Neural cell (in vitro differentiated cells): ENCODE results near the gene FANCC. TPM values are rescaled to one million over a fixed set of nuclear protein-coding genes. Genes with fewer than 3 reads are reported as not detected.

Experiments used
- H2AFZ ChIP-seq: fragments of 200-600, 300-800 bp; sonication (generic), shearing (Covaris generic); 2 replicates; pipeline ENCODE4 v1.6.0; 2014; ENCODE audit warnings: low read depth, mild to moderate bottlenecking, antibody characterized with exemption, low read length, moderate library complexity
- H3F3A ChIP-seq: fragments of 200-600 bp; shearing (Covaris generic); 2 replicates; pipeline ENCODE4 v1.6.1; 2016; ENCODE audit warnings: mild to moderate bottlenecking, moderate library complexity, mixed read lengths, antibody characterized with exemption, low read length; ENCODE audit not compliant: insufficient read depth, poor library complexity, severe bottlenecking
- H3K27ac ChIP-seq: fragments of 200-600, 300-800 bp; sonication (generic), shearing (Covaris generic); 2 replicates; pipeline ENCODE4 v1.5.1; 2014; ENCODE audit warnings: mild to moderate bottlenecking, low read length, moderate library complexity
- H3K27me3 ChIP-seq: fragments of 300-800, 200-600 bp; sonication (generic), shearing (Covaris generic); 2 replicates; pipeline ENCODE4 v1.6.0; 2014; ENCODE audit warnings: mild to moderate bottlenecking, low read depth, low read length, moderate library complexity; ENCODE audit not compliant: insufficient read depth
- H3K36me3 ChIP-seq: fragments of 300-800, 200-600 bp; sonication (generic), shearing (Covaris generic); 2 replicates; pipeline ENCODE4 v1.5.1; 2014; ENCODE audit warnings: mild to moderate bottlenecking, antibody characterized with exemption, low read length, moderate library complexity; ENCODE audit not compliant: insufficient read depth
- H3K4me2 ChIP-seq: fragments of 300-800, 200-600 bp; sonication (generic), shearing (Covaris generic); 2 replicates; pipeline ENCODE4 v1.6.0; 2014; ENCODE audit warnings: mild to moderate bottlenecking, low read length
- H3K4me3 ChIP-seq: fragments of 300-800, 200-600 bp; sonication (generic), shearing (Covaris generic); 2 replicates; pipeline ENCODE4 v1.5.1; 2014; ENCODE audit warnings: mild to moderate bottlenecking, low read length, moderate library complexity
- H3K79me2 ChIP-seq: fragments of 200-600 bp; shearing (Covaris generic); replicated peaks from 2 replicates; pipeline ENCODE4 v1.6.0; 2014; ENCODE audit warnings: mild to moderate bottlenecking, low read length, moderate library complexity; ENCODE audit not compliant: insufficient read depth
- H3K9ac ChIP-seq: fragments of 300-800, 200-600 bp; sonication (generic), shearing (Covaris generic); 2 replicates; pipeline ENCODE4 v1.6.1; 2016; ENCODE audit warnings: mild to moderate bottlenecking, low read length, mixed read lengths
- H3K9me2 ChIP-seq: fragments of 200-600 bp; shearing (Covaris generic); 2 replicates; pipeline ENCODE4 v1.6.1; 2016; ENCODE audit warnings: mild to moderate bottlenecking, low read length, mixed read lengths; ENCODE audit not compliant: insufficient read depth
- H3K9me3 ChIP-seq: fragments of 200-600, 300-800 bp; sonication (generic), shearing (Covaris generic); 2 replicates; pipeline ENCODE4 v1.6.1; 2016; ENCODE audit warnings: mild to moderate bottlenecking, mixed run types, low read length, moderate library complexity, mixed read lengths
- H4K20me1 ChIP-seq: fragments of 200-600 bp; shearing (Covaris generic); 2 replicates; pipeline ENCODE4 v1.6.1; 2016; ENCODE audit warnings: mild to moderate bottlenecking, mixed run types; ENCODE audit not compliant: insufficient read depth
- EP300 ChIP-seq: fragments of 450-650 bp; conservative IDR thresholded peaks from 2 replicates; pipeline ENCODE4 v1.6.1; 2014; ENCODE audit warnings: antibody characterized with exemption, mild to moderate bottlenecking, moderate library complexity; ENCODE audit not compliant: poor library complexity, severe bottlenecking
- EZH2 ChIP-seq: fragments of 200-600, 300-800 bp; shearing (Covaris generic), sonication (generic); IDR thresholded peaks from 2 replicates; pipeline ENCODE4 v1.6.1; 2014; ENCODE audit warnings: antibody characterized with exemption, low read length, borderline replicate concordance, mild to moderate bottlenecking; ENCODE audit not compliant: insufficient read depth, poor library complexity, severe bottlenecking
- MXI1 ChIP-seq: fragments of 450-650 bp; conservative IDR thresholded peaks from 2 replicates; pipeline ENCODE4 v1.6.1; 2014; ENCODE audit warnings: antibody characterized with exemption, mild to moderate bottlenecking; ENCODE audit not compliant: poor library complexity, severe bottlenecking
- POLR2AphosphoS5 ChIP-seq: IDR thresholded peaks from 2 replicates; pipeline ENCODE4 v1.6.1; 2012
- RAD21 ChIP-seq: fragments of 450-650 bp; conservative IDR thresholded peaks from 2 replicates; pipeline ENCODE4 v1.6.1; 2014; ENCODE audit warnings: antibody characterized with exemption, mild to moderate bottlenecking, moderate library complexity
- SMC3 ChIP-seq: fragments of 450-650 bp; conservative IDR thresholded peaks from 2 replicates; pipeline ENCODE4 v1.6.1; 2014; ENCODE audit warnings: antibody characterized with exemption, mild to moderate bottlenecking, moderate library complexity; ENCODE audit not compliant: poor library complexity
- TAF1 ChIP-seq: IDR thresholded peaks from 2 replicates; pipeline ENCODE4 v1.6.1; 2012; ENCODE audit warnings: low read depth
- polyA plus RNA-seq: library from polyadenylated mRNA; depleted of rRNA; stranded (reverse); fragments of >200 nt; gene quantifications from 2 replicates; pipeline ENCODE4 v1.2.3, GENCODE V29; 2014
- TF ChIP-seq, protein P1 (sequence below): fragments of 450-650 bp; IDR thresholded peaks from 2 replicates; pipeline ENCODE4 v1.5.1; 2014; ENCODE audit warnings: antibody characterized with exemption, mild to moderate bottlenecking, moderate library complexity; ENCODE audit not compliant: poor library complexity, severe bottlenecking
- TF ChIP-seq, protein P2 (sequence below): IDR thresholded peaks from 2 replicates; pipeline ENCODE4 v1.6.1; 2012; ENCODE audit warnings: borderline replicate concordance

The FANCC gene
- polyA plus RNA-seq, 1 donor from 2014 or later: 9.7 TPM

DNA sequence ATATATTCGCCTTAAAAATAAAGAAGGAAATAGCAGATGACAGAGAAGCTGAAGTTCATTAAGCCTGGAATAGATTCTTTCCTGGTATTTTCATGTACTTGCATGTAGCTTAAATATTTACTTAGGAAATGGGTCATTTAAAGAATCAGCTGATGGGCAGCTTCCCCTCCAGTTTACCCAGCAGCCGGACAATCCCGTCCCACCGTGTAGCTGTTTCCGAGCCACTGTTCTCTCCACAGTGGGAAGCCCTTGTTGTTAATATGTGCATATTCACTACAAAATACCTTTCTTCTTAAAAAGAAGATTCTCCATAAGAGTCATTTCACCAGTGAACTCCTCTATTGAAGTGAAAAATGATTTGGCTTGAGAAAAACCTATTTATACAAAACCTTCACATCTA lies 187.0 kb downstream of the FANCC start:
- Histone ChIP-seq H3K79me2 (no peaks in the 10 kb centered on the region), H3K36me3 (no peaks in the 10 kb centered on the region), H3K27ac (no peak overlapping the region), H3K9me3 (no peaks in the 10 kb centered on the region), H3K4me2 (no peak overlapping the region), H4K20me1 (no peaks in the 10 kb centered on the region), H3K4me3 (no peak overlapping the region), H2AFZ (no peak overlapping the region), H3F3A (no peaks in the 10 kb centered on the region), H3K27me3 (no peaks in the 10 kb centered on the region), H3K9ac (no peak overlapping the region), H3K9me2 (no peaks in the 10 kb centered on the region)
- TF ChIP-seq, protein P1, sequence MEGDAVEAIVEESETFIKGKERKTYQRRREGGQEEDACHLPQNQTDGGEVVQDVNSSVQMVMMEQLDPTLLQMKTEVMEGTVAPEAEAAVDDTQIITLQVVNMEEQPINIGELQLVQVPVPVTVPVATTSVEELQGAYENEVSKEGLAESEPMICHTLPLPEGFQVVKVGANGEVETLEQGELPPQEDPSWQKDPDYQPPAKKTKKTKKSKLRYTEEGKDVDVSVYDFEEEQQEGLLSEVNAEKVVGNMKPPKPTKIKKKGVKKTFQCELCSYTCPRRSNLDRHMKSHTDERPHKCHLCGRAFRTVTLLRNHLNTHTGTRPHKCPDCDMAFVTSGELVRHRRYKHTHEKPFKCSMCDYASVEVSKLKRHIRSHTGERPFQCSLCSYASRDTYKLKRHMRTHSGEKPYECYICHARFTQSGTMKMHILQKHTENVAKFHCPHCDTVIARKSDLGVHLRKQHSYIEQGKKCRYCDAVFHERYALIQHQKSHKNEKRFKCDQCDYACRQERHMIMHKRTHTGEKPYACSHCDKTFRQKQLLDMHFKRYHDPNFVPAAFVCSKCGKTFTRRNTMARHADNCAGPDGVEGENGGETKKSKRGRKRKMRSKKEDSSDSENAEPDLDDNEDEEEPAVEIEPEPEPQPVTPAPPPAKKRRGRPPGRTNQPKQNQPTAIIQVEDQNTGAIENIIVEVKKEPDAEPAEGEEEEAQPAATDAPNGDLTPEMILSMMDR: no peak
- TF ChIP-seq RAD21 (no peak), EP300 (no peak)

DNA sequence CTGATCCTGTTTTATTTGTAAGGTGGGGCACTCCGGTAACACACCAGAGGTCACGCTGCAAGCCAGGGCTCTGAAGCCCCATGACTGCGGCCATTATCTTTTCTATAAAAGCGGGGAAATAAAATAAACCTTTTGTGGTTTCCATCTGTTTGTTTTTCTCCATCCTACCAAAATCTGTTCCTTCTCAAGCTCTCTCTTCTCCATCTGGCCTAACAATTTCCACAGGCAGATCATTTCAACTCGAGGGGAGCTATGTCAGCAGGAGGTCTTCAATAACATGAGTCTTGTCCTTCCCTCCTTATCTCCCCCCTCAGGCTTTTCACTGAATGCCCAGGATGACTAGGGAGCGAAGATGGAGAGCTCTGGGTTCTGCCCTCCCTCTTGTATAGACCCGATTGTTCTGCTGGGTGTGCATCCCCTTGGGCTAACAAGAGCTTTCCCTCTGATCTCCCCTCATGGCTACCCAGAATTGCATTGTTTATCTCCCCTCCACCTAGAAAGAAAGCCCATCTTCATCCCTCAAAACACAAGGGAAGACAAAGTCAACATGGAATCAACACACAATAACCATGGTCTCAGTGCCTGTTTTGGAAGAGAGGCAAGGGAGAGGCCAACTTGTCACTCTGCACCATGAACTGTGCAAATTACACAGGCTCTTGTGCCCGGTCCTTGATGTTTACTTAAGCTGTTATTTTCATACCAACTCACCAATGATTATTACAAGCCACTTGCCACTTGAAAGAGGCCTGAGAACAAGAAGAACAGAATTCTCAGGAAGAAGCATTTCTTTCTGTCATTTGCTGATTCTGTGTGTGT lies 187.8 kb downstream of the FANCC start:
- no peaks in the 10 kb centered on the region for H3K36me3 ChIP-seq

DNA sequence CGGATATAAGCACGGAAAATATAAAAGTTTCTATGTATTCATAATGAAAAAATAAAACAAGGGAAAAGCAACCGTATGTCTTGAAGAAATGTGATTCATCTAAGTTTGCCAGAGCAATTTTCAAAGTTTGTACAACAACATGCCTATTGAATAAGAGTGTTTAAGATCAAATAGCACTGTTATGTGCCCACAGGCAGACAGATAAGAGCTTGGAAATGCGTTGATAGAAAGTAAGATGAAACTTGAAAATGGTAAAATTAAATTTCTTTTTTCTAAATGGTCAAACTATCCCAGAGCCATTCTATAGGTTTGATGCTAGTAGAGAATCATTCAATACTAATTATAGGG lies 189.4 kb downstream of the FANCC start:
- Histone ChIP-seq H3F3A (no peaks in the 10 kb centered on the region), H2AFZ (no peak overlapping the region), H3K27ac (no peak overlapping the region), H3K36me3 (no peaks in the 10 kb centered on the region), H3K4me3 (no peak overlapping the region), H3K27me3 (no peaks in the 10 kb centered on the region), H3K9me2 (no peaks in the 10 kb centered on the region), H3K4me2 (no peak overlapping the region), H4K20me1 (no peaks in the 10 kb centered on the region), H3K9me3 (no peaks in the 10 kb centered on the region), H3K9ac (no peak overlapping the region), H3K79me2 (no peaks in the 10 kb centered on the region)
- TF ChIP-seq TAF1 (no peak), EP300 (no peak), POLR2AphosphoS5 (no peak), RAD21 (no peak), MXI1 (no peak), EZH2 (no peak)
- TF ChIP-seq, protein P2, sequence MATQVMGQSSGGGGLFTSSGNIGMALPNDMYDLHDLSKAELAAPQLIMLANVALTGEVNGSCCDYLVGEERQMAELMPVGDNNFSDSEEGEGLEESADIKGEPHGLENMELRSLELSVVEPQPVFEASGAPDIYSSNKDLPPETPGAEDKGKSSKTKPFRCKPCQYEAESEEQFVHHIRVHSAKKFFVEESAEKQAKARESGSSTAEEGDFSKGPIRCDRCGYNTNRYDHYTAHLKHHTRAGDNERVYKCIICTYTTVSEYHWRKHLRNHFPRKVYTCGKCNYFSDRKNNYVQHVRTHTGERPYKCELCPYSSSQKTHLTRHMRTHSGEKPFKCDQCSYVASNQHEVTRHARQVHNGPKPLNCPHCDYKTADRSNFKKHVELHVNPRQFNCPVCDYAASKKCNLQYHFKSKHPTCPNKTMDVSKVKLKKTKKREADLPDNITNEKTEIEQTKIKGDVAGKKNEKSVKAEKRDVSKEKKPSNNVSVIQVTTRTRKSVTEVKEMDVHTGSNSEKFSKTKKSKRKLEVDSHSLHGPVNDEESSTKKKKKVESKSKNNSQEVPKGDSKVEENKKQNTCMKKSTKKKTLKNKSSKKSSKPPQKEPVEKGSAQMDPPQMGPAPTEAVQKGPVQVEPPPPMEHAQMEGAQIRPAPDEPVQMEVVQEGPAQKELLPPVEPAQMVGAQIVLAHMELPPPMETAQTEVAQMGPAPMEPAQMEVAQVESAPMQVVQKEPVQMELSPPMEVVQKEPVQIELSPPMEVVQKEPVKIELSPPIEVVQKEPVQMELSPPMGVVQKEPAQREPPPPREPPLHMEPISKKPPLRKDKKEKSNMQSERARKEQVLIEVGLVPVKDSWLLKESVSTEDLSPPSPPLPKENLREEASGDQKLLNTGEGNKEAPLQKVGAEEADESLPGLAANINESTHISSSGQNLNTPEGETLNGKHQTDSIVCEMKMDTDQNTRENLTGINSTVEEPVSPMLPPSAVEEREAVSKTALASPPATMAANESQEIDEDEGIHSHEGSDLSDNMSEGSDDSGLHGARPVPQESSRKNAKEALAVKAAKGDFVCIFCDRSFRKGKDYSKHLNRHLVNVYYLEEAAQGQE: no peak

More for the DNA sequence above, 187.8 kb downstream of the FANCC start:
- no peaks in the 10 kb centered on the region for H3K9me2 ChIP-seq
- H3K27ac ChIP-seq: no peak overlapping the region
- H3K27me3 ChIP-seq: no peaks in the 10 kb centered on the region
- H3F3A ChIP-seq: no peaks in the 10 kb centered on the region
- no peaks in the 10 kb centered on the region for H4K20me1 ChIP-seq
- no peak overlapping the region for H3K9ac ChIP-seq
- H3K4me3 ChIP-seq: no peak overlapping the region
- no peak overlapping the region for H3K4me2 ChIP-seq
- H2AFZ ChIP-seq: no peak overlapping the region
- TF ChIP-seq, protein P2: no peak
- no peak for TF ChIP-seq TAF1
- no peak for TF ChIP-seq RAD21
- no peak for TF ChIP-seq SMC3
- no peaks in the 10 kb centered on the region for H3K9me3 ChIP-seq
- no peaks in the 10 kb centered on the region for H3K79me2 ChIP-seq
